ENCODE measurements around the gene PANK4.
"Not testable (repeated sequence)": the region's sequence is repeated elsewhere in the genome, so short reads cannot be mapped to it uniquely, and the experiment has no call there.

PANK4 gene

GRCh38 chr1:2551544-2551943 lies 25.1 kb upstream of the PANK4 start:
- H3K4me3 ChIP-seq (ENCODE audit: low read depth, low read length); H3K36me3 ChIP-seq (ENCODE audit: insufficient read depth, low read length); H3K27ac ChIP-seq (ENCODE audit: low read depth, low read length); H3K27me3 ChIP-seq (ENCODE audit: insufficient read depth, low read length); H3K79me2 ChIP-seq (ENCODE audit: control insufficient read depth, insufficient read depth, low read length, unreplicated experiment); H2AFZ ChIP-seq (ENCODE audit: low read length, unreplicated experiment): not testable (repeated sequence)
- peaks cover 20% of the 10 kb centered on the region for H3K4me1 ChIP-seq (ENCODE audit: control insufficient read depth, insufficient read depth, low read length, unreplicated experiment)

- H2AFZ ChIP-seq (ENCODE audit: low read length, unreplicated experiment); H3K79me2 ChIP-seq (ENCODE audit: control insufficient read depth, insufficient read depth, low read length, unreplicated experiment): not testable (repeated sequence)
Measured at GRCh38 chr1:2550309-2550861, 24.0 kb upstream of the PANK4 start.

DNA sequence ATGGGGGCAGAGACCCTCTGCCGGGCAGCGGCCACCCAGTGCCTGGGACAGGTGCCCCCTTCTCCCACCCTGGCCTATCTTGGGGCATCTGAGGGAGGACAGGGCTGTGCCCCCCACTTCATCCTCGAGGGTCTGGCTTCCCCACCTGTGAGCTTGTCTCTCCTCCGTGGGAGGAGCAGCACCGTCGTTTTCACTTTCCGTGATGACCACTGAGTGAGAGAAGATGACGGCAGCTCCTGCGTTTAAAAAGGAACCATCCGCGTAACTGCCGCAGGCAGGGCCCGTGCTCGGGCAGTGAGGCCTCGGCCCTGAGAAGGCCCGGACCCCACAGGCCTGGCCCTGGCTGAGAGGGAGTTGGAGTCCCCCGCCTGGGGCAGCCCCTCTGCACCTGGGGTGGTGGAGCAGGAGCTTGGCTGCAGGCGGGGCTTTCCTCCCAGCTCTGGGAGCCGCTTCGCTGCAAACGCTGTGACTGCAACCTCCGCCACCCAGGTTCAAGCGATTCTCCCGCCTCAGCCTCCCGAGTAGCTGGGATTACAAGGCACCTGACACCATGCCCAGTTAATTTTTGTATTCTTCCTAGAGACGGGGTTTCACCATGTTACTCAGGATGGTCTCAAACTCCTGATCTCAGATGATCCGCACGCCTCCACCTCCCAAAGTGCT lies 23.1 kb upstream of the PANK4 start:
- not testable (repeated sequence) for H3K36me3 ChIP-seq (ENCODE audit: insufficient read depth, low read length); H3K4me3 ChIP-seq (ENCODE audit: low read depth, low read length); H3K27me3 ChIP-seq (ENCODE audit: insufficient read depth, low read length); H2AFZ ChIP-seq (ENCODE audit: low read length, unreplicated experiment); H3K79me2 ChIP-seq (ENCODE audit: control insufficient read depth, insufficient read depth, low read length, unreplicated experiment)
- peaks cover 17% of the 10 kb centered on the region for H3K4me1 ChIP-seq (ENCODE audit: control insufficient read depth, insufficient read depth, low read length, unreplicated experiment)
- 0 out of 2 replicates have a peak overlapping the region, but pooled peaks have one; percentile 34 for H3K27ac ChIP-seq (ENCODE audit: low read depth, low read length)

More at GRCh38 chr1:2550309-2550861, 24.0 kb upstream of the PANK4 start:
- H3K27ac ChIP-seq (ENCODE audit: low read depth, low read length); H3K4me3 ChIP-seq (ENCODE audit: low read depth, low read length); H3K36me3 ChIP-seq (ENCODE audit: insufficient read depth, low read length); H3K27me3 ChIP-seq (ENCODE audit: insufficient read depth, low read length): not testable (repeated sequence)
- H3K4me1 ChIP-seq (ENCODE audit: control insufficient read depth, insufficient read depth, low read length, unreplicated experiment) = peaks cover 17% of the 10 kb centered on the region

DNA sequence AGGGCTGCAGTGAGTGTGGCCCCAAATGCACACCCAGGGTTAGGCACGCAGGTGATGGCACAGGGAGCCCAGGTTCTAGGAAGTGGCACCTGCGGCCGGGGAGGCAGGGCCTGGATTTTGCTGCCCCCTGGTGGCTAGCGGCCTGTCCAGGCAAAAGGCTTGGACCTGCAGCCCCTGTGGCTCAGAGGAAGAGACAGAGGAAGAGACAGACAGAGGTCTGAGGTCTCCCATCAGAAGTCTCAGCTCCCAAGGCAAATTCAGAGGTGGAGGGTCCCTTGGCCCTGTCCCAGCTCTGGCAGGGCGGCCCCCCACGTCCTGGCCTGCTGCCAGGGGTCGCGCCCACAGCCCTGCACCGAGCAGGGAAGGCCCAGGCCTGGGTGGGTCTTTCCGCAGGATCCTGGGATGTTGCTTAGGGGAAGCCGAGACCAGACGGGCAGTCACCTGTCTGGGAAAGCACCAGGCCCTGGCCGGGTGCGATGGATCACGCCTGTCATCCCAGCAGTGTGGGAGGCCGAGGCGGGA lies 21.7 kb upstream of the PANK4 start:
- H3K4me3 ChIP-seq (ENCODE audit: low read depth, low read length) = peak overlapping the region; percentile 56
- peak overlapping the region; percentile 58 for H2AFZ ChIP-seq (ENCODE audit: low read length, unreplicated experiment)

DNA sequence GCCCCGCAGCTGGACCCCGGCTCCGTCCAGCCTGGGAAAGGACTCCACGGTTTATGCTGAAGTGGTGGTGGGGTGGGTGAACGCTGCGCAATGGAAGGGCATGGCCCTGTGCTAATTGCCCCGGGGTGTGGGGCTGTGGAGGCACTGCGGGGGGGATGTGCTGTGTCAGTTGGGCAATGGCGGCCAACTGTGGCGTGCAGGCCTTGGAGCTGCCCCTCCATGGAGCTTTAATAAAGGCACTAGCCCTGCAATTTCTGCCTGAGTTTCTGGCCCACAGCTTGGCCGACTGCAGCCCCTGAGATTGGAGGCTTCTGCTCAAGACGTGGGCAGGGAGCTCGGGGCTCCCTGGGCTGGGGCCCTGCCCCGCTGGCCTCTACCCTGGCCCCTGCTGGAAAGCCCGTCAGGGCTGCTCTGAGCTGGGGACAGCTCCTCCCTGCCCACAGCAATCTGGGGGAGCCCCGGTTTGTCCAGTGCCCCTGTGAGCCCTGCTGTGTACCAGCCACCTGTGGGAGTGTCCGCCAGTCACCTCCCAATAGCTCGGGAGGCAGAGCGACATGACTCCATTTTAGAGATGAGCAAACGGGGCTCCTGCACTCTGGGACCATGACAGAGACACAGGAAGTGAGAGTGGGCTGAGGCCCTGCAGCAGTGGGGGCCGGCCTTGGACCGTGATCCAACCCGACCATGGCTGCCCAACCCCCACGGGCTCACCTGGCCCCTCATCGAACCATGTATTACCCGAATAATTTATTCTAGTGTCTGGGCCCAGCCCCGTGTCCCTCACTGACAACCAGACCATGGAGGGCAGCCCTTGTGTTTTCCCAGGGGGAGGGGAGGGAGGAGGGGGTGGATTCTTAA lies 21.0 kb upstream of the PANK4 start:
- no peaks in the 10 kb centered on the region for H3K27me3 ChIP-seq (ENCODE audit: insufficient read depth, low read length)
- H3K4me3 ChIP-seq (ENCODE audit: low read depth, low read length) = peak overlapping the region; percentile 76
- H3K36me3 ChIP-seq (ENCODE audit: insufficient read depth, low read length) = no peaks in the 10 kb centered on the region
- H2AFZ ChIP-seq (ENCODE audit: low read length, unreplicated experiment) = no peak overlapping the region
- H3K4me1 ChIP-seq (ENCODE audit: control insufficient read depth, insufficient read depth, low read length, unreplicated experiment) = peaks cover 17% of the 10 kb centered on the region
- H3K27ac ChIP-seq (ENCODE audit: low read depth, low read length) = no peak overlapping the region
- H3K79me2 ChIP-seq (ENCODE audit: control insufficient read depth, insufficient read depth, low read length, unreplicated experiment) = no peaks in the 10 kb centered on the region

More for the DNA sequence above, 21.7 kb upstream of the PANK4 start:
- Histone ChIP-seq H3K4me1 (ENCODE audit: control insufficient read depth, insufficient read depth, low read length, unreplicated experiment) (peaks cover 17% of the 10 kb centered on the region), H3K27ac (ENCODE audit: low read depth, low read length) (peak overlapping the region; percentile 42; the same call in 1 of the 2 replicates), H3K36me3 (ENCODE audit: insufficient read depth, low read length) (no peaks in the 10 kb centered on the region), H3K79me2 (ENCODE audit: control insufficient read depth, insufficient read depth, low read length, unreplicated experiment) (no peaks in the 10 kb centered on the region), H3K27me3 (ENCODE audit: insufficient read depth, low read length) (no peaks in the 10 kb centered on the region)

DNA sequence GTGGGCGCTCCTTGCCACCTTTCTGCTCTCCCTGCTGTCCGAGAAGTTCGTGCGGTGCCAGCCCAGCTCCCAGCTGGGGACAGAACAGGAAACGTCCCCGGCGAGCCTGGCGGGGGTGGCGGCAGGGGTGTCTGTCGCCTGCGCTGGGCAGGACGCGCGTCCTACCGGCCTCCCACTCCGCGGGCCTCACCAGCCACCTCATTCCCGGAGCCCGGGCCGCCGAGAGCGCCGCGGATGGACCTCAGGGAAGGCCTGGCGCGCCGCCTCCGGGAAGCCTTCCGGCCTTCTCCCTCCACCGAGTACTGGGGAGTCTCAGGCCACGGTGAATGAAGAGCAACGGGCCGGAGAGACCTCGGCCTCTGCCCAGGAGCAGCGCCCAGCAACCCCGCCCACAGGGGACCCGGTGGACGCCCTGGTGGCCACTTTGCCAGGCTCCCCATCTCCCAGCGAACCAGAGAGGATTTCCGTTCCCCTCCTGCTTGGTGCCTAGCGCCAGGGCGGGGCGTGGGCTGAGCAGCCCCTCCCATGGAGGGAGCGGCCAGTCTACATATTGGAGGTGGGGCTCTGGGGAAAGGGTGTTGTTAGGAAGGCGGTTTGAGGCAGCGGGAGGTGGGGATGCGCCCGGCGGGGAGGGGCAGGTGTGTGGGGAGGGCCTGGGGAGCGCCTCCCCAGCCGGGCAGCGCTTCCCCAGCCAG lies 20.3 kb upstream of the PANK4 start:
- Histone ChIP-seq H3K27me3 (ENCODE audit: insufficient read depth, low read length) (no peaks in the 10 kb centered on the region), H3K27ac (ENCODE audit: low read depth, low read length) (no peak overlapping the region), H3K79me2 (ENCODE audit: control insufficient read depth, insufficient read depth, low read length, unreplicated experiment) (no peaks in the 10 kb centered on the region), H3K4me1 (ENCODE audit: control insufficient read depth, insufficient read depth, low read length, unreplicated experiment) (peaks cover 17% of the 10 kb centered on the region), H3K36me3 (ENCODE audit: insufficient read depth, low read length) (no peaks in the 10 kb centered on the region), H3K4me3 (ENCODE audit: low read depth, low read length) (peak overlapping the region; percentile 76), H2AFZ (ENCODE audit: low read length, unreplicated experiment) (peak overlapping the region; percentile 42)

DNA sequence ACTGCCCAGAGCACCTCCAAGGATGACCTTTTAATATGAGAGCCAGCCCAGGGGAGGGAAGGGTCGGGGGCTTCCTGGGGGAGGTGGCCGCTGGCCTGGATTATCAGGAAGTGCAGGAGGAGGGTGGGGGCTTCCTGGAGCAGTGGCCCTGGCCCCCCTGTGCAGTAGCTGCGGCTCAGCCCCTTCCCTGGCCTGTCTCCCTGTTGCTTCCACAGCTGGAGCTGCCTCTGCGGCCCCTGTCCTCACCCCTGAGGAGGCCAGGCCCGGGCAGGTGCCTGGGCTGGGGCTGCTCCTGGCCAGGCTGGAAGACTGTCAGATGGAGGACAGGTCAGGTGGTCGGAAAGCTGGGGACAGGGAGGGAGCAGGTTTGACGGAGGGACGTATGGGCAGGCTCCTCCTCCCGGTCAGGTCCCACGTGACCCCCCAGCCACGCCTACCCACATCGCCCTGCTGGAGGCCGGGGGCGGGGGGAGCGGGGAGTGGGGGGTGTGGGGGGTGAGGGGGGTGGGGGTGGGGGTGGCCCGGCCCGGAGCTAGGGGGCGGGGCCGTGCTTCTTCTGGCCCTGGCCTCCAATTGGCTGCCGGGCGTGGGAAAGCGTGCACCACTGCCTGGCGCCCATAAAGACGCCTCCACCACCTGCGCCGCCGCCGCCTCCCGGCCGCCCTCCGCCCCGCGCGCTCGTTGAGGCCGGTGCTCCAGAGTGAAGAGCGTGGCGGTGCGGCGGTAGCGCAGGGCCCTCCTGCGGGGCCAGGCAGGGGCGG lies 19.5 kb upstream of the PANK4 start:
- no peak overlapping the region for H3K27ac ChIP-seq (ENCODE audit: low read depth, low read length)
- H2AFZ ChIP-seq (ENCODE audit: low read length, unreplicated experiment) = peak overlapping the region; percentile 42
- peaks cover 3% of the 10 kb centered on the region; the same call in 1 of the 2 replicates for H3K27me3 ChIP-seq (ENCODE audit: insufficient read depth, low read length)
- H3K4me3 ChIP-seq (ENCODE audit: low read depth, low read length) = peak overlapping the region; percentile 76
- peaks cover 17% of the 10 kb centered on the region for H3K4me1 ChIP-seq (ENCODE audit: control insufficient read depth, insufficient read depth, low read length, unreplicated experiment)
- H3K79me2 ChIP-seq (ENCODE audit: control insufficient read depth, insufficient read depth, low read length, unreplicated experiment) = no peaks in the 10 kb centered on the region
- no peaks in the 10 kb centered on the region for H3K36me3 ChIP-seq (ENCODE audit: insufficient read depth, low read length)

- Histone ChIP-seq H2AFZ (ENCODE audit: low read length, unreplicated experiment) (no peak overlapping the region), H3K79me2 (ENCODE audit: control insufficient read depth, insufficient read depth, low read length, unreplicated experiment) (no peaks in the 10 kb centered on the region), H3K36me3 (ENCODE audit: insufficient read depth, low read length) (no peaks in the 10 kb centered on the region), H3K27me3 (ENCODE audit: insufficient read depth, low read length) (peaks cover 5% of the 10 kb centered on the region; the same call in 1 of the 2 replicates), H3K27ac (ENCODE audit: low read depth, low read length) (no peak overlapping the region), H3K4me1 (ENCODE audit: control insufficient read depth, insufficient read depth, low read length, unreplicated experiment) (peaks cover 17% of the 10 kb centered on the region), H3K4me3 (ENCODE audit: low read depth, low read length) (no peak overlapping the region)
Measured at GRCh38 chr1:2544875-2545640, 18.7 kb upstream of the PANK4 start.

GRCh38 chr1:2544093-2544874 lies 17.9 kb upstream of the PANK4 start:
- Histone ChIP-seq H3K4me1 (ENCODE audit: control insufficient read depth, insufficient read depth, low read length, unreplicated experiment) (peaks cover 17% of the 10 kb centered on the region), H3K36me3 (ENCODE audit: insufficient read depth, low read length) (no peaks in the 10 kb centered on the region), H3K27me3 (ENCODE audit: insufficient read depth, low read length) (peaks cover 5% of the 10 kb centered on the region; the same call in 1 of the 2 replicates), H3K27ac (ENCODE audit: low read depth, low read length) (no peak overlapping the region), H3K79me2 (ENCODE audit: control insufficient read depth, insufficient read depth, low read length, unreplicated experiment) (no peaks in the 10 kb centered on the region), H3K4me3 (ENCODE audit: low read depth, low read length) (no peak overlapping the region), H2AFZ (ENCODE audit: low read length, unreplicated experiment) (no peak overlapping the region)
